Suprapubic skin (tissue), 4 donors: ENCODE results near the gene STX8. TPM values are rescaled to one million over a fixed set of nuclear protein-coding genes. Genes with fewer than 3 reads are reported as not detected.

ENCODE experiments used
- DNase-seq, 2 donors: peaks; one replicate each; pipeline ENCODE4 v3.0.0-alpha.2; 2019; ENCODE audit warnings: low spot score in 2 of 2
- H3K27ac ChIP-seq: fragments of 200-600 bp; sonication (generic); one replicate; pipeline ENCODE4 v1.5.1; 2019
- H3K27me3 ChIP-seq: fragments of 200-600 bp; sonication (generic); one replicate; pipeline ENCODE4 v1.5.1; 2019
- H3K36me3 ChIP-seq: fragments of 200-600 bp; sonication (generic); one replicate; pipeline ENCODE4 v1.5.1; 2019
- H3K4me1 ChIP-seq: fragments of 200-600 bp; sonication (generic); one replicate; pipeline ENCODE4 v1.5.1; 2019
- H3K4me3 ChIP-seq: fragments of 200-600 bp; sonication (generic); one replicate; pipeline ENCODE4 v1.5.1; 2019; ENCODE audit warnings: mild to moderate bottlenecking
- H3K9me3 ChIP-seq: fragments of 200-600 bp; sonication (generic); one replicate; pipeline ENCODE4 v1.5.1; 2019
- CTCF ChIP-seq, 2 donors: fragments of 200-600 bp in 1 of 2; fragments of 450-650 bp in 1 of 2; sonication (generic) in 1 of 2; IDR thresholded peaks; one replicate each; pipeline ENCODE4 v1.5.1; 2016 to 2019; ENCODE audit warnings: antibody characterized with exemption in 2 of 2, mild to moderate bottlenecking in 1 of 2, moderate library complexity in 1 of 2
- EP300 ChIP-seq: sonication (generic); formaldehyde crosslinking; IDR thresholded peaks from one replicate; pipeline ENCODE4 v1.6.1; 2017; ENCODE audit warnings: antibody characterized with exemption
- POLR2A ChIP-seq, 2 donors: fragments of 450-650 bp; IDR thresholded peaks; one replicate each; pipeline ENCODE4 v1.6.1; 2017; ENCODE audit warnings: antibody characterized with exemption in 2 of 2, mild to moderate bottlenecking in 2 of 2, moderate library complexity in 2 of 2
- POLR2AphosphoS5 ChIP-seq, 3 donors: sonication (generic); formaldehyde crosslinking; IDR thresholded peaks; one replicate each; pipeline ENCODE4 v1.6.1; 2017; ENCODE audit warnings: antibody characterized with exemption in 3 of 3
- WGBS: methylation state at CpG from one replicate; pipeline ENCODE4 v1.1.5; 2018; 5-methylcytosine and 5-hydroxymethylcytosine counted together
- total RNA-seq, 4 donors: library from RNA; depleted of rRNA; stranded (reverse); fragments of >200 nt; gene quantifications; one replicate each; pipeline ENCODE4 v1.1.0, GENCODE V29; 2016

The STX8 gene
- total RNA-seq, 4 donors from 2014 or later: 21.5 to 74.0 (median 38.4) TPM

- WGBS: 77% methylated on average over 6 of the region's 6 CpGs
These were observed 205.2 kb downstream of the STX8 start for GRCh38 chr17:9370467-9370866.

DNA sequence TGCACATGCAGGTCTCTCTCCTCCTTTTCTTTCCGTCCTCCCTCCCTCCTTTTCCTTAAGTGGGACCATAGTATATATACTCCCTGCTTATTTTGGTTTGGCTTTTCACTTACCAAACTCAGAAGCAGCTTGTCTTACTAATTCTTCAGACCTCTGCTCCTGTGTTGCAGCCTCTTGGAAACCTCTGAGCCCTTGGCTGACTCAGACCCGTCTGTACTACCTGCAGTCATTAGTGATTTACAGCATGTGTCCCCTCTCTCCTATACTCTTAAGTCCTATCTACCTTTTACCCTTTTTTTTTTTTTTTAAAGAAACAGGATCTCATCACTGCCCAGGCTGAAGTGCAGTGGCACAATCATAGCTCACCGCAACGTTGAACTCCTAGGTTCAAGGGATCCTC lies 207.0 kb downstream of the STX8 start:
- Histone ChIP-seq H3K4me3 (no peak overlapping the region), H3K4me1 (peaks cover 16% of the 10 kb centered on the region), H3K9me3 (no peaks in the 10 kb centered on the region), H3K27me3 (no peaks in the 10 kb centered on the region), H3K27ac (no peak overlapping the region), H3K36me3 (no peaks in the 10 kb centered on the region)
- WGBS: 89% methylated on average over 4 of the region's 4 CpGs
- DNase-seq: no peak
- TF ChIP-seq CTCF (IDR thresholded peaks at IDR 0.05): no peak
- no peak for TF ChIP-seq POLR2AphosphoS5 (IDR thresholded peaks at IDR 0.05)
- TF ChIP-seq POLR2A (IDR thresholded peaks at IDR 0.05): no peak
- TF ChIP-seq EP300: no peak

More at GRCh38 chr17:9370467-9370866, 205.2 kb downstream of the STX8 start:
- DNase-seq: no peak
- Histone ChIP-seq H3K27me3 (no peaks in the 10 kb centered on the region), H3K4me3 (no peak overlapping the region), H3K4me1 (peaks cover 7% of the 10 kb centered on the region), H3K9me3 (no peaks in the 10 kb centered on the region), H3K36me3 (no peaks in the 10 kb centered on the region), H3K27ac (no peak overlapping the region)
- TF ChIP-seq POLR2A (IDR thresholded peaks at IDR 0.05): no peak
- TF ChIP-seq CTCF (IDR thresholded peaks at IDR 0.05): no peak
- TF ChIP-seq EP300: no peak
- no peak for TF ChIP-seq POLR2AphosphoS5 (IDR thresholded peaks at IDR 0.05)

DNA sequence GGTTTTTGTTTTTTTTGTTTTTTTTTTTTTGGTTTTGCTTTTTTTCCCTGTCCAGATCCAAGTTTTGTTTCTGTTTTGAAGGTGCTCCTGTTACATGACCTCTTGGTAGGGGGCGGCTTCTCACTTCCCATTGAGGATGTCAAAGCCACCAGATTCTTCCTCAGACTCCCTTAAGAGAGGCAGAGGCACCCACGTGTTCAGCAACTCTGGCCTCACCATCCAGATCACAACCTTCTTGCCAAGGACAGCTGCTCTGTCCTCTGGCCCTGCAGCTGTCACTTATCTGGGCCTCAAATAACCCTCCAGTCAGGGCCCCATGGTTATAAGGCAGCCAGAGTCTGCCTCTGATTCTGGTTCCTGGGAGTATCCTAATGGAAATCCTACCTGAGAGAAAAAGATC lies 208.5 kb downstream of the STX8 start:
- H3K36me3 ChIP-seq: no peaks in the 10 kb centered on the region
- no peak for DNase-seq
- H3K27ac ChIP-seq: no peak overlapping the region
- H3K4me3 ChIP-seq: no peak overlapping the region
- TF ChIP-seq POLR2A (IDR thresholded peaks at IDR 0.05) (no peak), EP300 (no peak), CTCF (IDR thresholded peaks at IDR 0.05) (no peak), POLR2AphosphoS5 (IDR thresholded peaks at IDR 0.05) (no peak)
- no peaks in the 10 kb centered on the region for H3K27me3 ChIP-seq
- peaks cover 16% of the 10 kb centered on the region for H3K4me1 ChIP-seq
- WGBS: 52% methylated on average over 2 of the region's 2 CpGs
- no peaks in the 10 kb centered on the region for H3K9me3 ChIP-seq

DNA sequence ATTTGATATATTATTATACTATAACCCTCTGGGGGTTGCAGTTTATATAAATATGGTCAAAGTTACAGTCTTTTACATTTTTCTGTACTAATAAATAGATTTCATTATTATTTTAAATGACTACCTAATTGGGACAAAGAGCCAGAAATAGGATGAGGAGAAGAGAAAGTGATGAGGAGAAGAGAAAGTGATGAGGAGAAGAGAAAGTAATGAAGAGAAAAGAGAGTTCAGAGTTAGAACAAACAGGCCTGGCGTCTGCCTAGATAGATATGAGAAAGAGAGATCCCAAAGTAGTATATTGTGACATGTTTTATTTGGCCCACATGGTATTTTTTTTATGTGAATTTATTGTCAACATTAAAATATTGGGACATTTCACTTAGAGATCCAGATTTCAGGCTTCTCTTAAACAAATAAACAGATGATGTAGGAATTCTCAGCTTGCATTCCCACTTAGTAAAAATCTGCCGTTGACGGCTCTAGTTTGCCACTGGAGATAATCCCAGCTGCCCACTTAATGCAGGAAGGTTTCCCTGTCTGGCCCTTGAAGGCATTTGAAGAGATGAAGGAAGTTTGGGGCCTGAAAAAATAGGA lies 210.7 kb downstream of the STX8 start:
- no peak overlapping the region for H3K27ac ChIP-seq
- WGBS: 64% methylated on average over 3 of the region's 3 CpGs
- H3K4me3 ChIP-seq: no peak overlapping the region
- no peak for DNase-seq
- no peak for TF ChIP-seq CTCF (IDR thresholded peaks at IDR 0.05)
- TF ChIP-seq POLR2AphosphoS5 (IDR thresholded peaks at IDR 0.05): no peak
- no peak for TF ChIP-seq POLR2A (IDR thresholded peaks at IDR 0.05)
- no peak for TF ChIP-seq EP300
- no peaks in the 10 kb centered on the region for H3K27me3 ChIP-seq
- H3K4me1 ChIP-seq: peaks cover 14% of the 10 kb centered on the region
- no peaks in the 10 kb centered on the region for H3K36me3 ChIP-seq
- no peaks in the 10 kb centered on the region for H3K9me3 ChIP-seq

DNA sequence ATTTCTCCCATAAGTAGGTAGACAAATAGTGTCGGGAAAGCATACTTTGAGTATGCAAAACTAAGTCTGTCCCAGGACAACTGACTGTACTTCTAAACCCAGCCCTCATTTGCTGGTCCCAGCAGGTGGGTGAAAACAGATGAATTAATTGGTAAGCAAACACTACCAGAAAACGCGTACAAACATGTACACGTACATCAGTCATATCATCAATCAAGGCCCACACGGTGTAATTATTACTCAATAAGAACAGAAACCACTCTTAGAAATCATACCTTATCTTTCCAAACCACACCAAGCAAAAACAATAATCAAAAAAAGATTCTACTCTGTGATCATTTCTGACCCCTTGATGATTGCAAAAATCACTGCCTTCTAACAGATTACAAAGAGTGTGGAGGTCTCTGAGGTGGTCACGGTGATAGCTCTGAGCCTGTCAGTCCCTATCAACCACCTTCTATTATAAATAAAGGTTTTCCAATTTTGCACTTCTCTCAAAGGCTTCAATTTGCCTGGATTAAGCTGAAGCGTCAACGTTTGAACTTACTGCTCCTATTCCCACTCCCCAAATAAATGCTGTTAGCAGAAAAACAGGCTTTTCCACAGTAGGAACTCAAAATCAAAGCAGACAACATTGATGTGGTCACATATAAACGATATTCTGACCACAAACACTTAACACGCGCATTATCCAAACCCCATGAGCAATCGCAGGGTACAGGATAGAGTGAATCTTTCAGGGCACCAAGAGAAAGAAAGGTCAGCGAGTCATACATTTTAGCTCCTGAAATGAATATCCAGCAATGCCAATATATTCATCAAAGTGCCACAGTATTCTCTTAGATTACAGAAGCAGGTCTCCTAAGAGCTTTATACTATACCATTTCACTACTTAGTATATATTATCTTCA lies 211.9 kb downstream of the STX8 start:
- no peak overlapping the region for H3K27ac ChIP-seq
- 68% methylated on average over 13 of the region's 13 CpGs for WGBS
- no peak for DNase-seq
- H3K9me3 ChIP-seq: no peaks in the 10 kb centered on the region
- no peaks in the 10 kb centered on the region for H3K27me3 ChIP-seq
- TF ChIP-seq POLR2A (IDR thresholded peaks at IDR 0.05) (no peak), EP300 (no peak), POLR2AphosphoS5 (IDR thresholded peaks at IDR 0.05) (no peak), CTCF (IDR thresholded peaks at IDR 0.05) (no peak)
- H3K4me1 ChIP-seq: peaks cover 14% of the 10 kb centered on the region
- no peaks in the 10 kb centered on the region for H3K36me3 ChIP-seq
- no peak overlapping the region for H3K4me3 ChIP-seq
